Stomach (tissue), 4 donors: ENCODE results near the gene ZNF775.

Experiments used
- CTCF ChIP-seq, 7 experiments: fragments of 450-650 bp in 4 of 7; fragments of 200-600 bp in 3 of 7; sonication (generic) in 3 of 7; IDR thresholded peaks; one replicate each; pipeline ENCODE4 v1.5.1; 2016 to 2019; ENCODE audit warnings: antibody characterized with exemption in 7 of 7, control low read depth in 2 of 7, mild to moderate bottlenecking in 1 of 7
- POLR2A ChIP-seq, 4 donors: fragments of 450-650 bp; IDR thresholded peaks; one replicate each; pipeline ENCODE4 v1.6.1; 2016; ENCODE audit warnings: antibody characterized with exemption in 4 of 4, control low read depth in 2 of 4, mild to moderate bottlenecking in 1 of 4, moderate library complexity in 1 of 4

GRCh38 chr7:150408393-150409299, 29.5 kb downstream of the ZNF775 start:
- no peak for TF ChIP-seq CTCF (IDR thresholded peaks at IDR 0.05)
- no peak for TF ChIP-seq POLR2A (IDR thresholded peaks at IDR 0.05)
